ENCODE results near the gene BHLHE40.
"Not testable (repeated sequence)": the region's sequence is repeated elsewhere in the genome, so short reads cannot be mapped to it uniquely, and the experiment has no call there.

Gene BHLHE40

GRCh38 chr3:4979428-4980228, at the start of gene BHLHE40:
Gene BHLHE40 (plus strand): TSS chr3:4979437. CDS start chr3:4979719, 282 bp downstream.
- DNase-seq: no peak

GRCh38 chr3:4930501-4930900, 48.7 kb upstream of the BHLHE40 start:
- no peak for DNase-seq

GRCh38 chr3:4934050-4934449, 45.2 kb upstream of the BHLHE40 start:
- DNase-seq: no peak

GRCh38 chr3:4935347-4935746, 43.9 kb upstream of the BHLHE40 start:
- DNase-seq: no peak

GRCh38 chr3:4936982-4937614, 42.1 kb upstream of the BHLHE40 start:
- no peak for DNase-seq

GRCh38 chr3:4938281-4938982, 40.8 kb upstream of the BHLHE40 start:
- no peak for DNase-seq

GRCh38 chr3:4939276-4939675, 40.0 kb upstream of the BHLHE40 start:
- DNase-seq: no peak

GRCh38 chr3:4940985-4941384, 38.3 kb upstream of the BHLHE40 start:
- no peak for DNase-seq

GRCh38 chr3:4943549-4943948, 35.7 kb upstream of the BHLHE40 start:
- no peak for DNase-seq

GRCh38 chr3:4945324-4945723, 33.9 kb upstream of the BHLHE40 start:
- DNase-seq: no peak

- DNase-seq: no peak
Observed at GRCh38 chr3:4947028-4947427, 32.2 kb upstream of the BHLHE40 start.

GRCh38 chr3:4948395-4948794, 30.8 kb upstream of the BHLHE40 start:
- no peak for DNase-seq

- DNase-seq: no peak
Observed at GRCh38 chr3:4949004-4949403, 30.2 kb upstream of the BHLHE40 start.

- DNase-seq: no peak
Observed at GRCh38 chr3:4949659-4950058, 29.6 kb upstream of the BHLHE40 start.

GRCh38 chr3:4950351-4950784, 28.9 kb upstream of the BHLHE40 start:
- DNase-seq: no peak

- no peak for DNase-seq
Observed at GRCh38 chr3:4950948-4951347, 28.3 kb upstream of the BHLHE40 start.

GRCh38 chr3:4953119-4953518, 26.1 kb upstream of the BHLHE40 start:
- no peak for DNase-seq

GRCh38 chr3:4954256-4955000, 24.8 kb upstream of the BHLHE40 start:
- DNase-seq: no peak

- no peak for DNase-seq
Observed at GRCh38 chr3:4956099-4956498, 23.1 kb upstream of the BHLHE40 start.

- no peak for DNase-seq
Observed at GRCh38 chr3:4956738-4957137, 22.5 kb upstream of the BHLHE40 start.

- no peak for DNase-seq
Observed at GRCh38 chr3:4957978-4958377, 21.3 kb upstream of the BHLHE40 start.

- no peak for DNase-seq
Observed at GRCh38 chr3:4959180-4959579, 20.1 kb upstream of the BHLHE40 start.

GRCh38 chr3:4961865-4962264, 17.4 kb upstream of the BHLHE40 start:
- DNase-seq: not testable (repeated sequence)
